ENCODE measurements around the gene CAMK1G.

CAMK1G gene

GRCh38 chr1:209583408-209583807 lies at the start of gene CAMK1G:
TSS of gene CAMK1G (plus strand) at chr1:209583714. CDS start at chr1:209594984, 11,270 bp downstream.
- DNase-seq, result no peak

DNA sequence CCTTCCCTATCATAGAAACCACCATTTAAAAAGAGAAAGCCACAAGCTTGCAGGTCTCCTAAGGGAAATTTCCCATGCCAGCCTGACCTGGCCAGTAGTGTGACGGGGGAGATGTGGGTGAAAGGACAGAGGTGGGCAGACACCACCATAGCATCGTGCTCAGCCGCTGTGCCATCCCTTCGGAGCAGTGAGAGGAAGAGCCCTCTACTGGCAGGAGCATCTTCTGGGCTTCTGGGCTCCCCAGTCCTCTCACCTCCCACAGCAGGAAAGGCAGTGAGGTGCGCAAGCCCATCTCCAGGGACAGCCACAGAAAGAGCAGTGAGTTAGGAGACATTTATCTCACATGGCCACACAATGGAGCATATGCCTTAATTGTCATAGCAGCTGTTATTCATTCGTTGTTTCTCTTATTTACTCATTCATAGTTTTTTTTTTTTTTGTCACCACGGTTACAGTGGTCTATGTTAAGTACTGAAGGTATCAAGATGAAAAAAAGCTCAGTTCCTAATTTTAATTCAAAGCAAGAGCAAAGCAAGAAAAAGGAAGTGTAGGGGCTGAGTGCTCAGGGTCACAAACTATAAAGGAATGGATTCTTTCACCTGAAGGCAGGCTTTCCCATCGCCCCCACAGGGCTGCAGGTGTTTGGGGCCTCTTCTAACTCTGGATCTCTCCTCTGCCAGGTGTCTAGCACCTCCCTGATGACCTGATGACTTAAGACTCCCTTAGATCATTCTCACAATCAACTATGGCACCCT lies 48.8 kb upstream of the CAMK1G start:
- DNase-seq, result no peak

GRCh38 chr1:209536843-209537242 lies 46.7 kb upstream of the CAMK1G start:
- DNase-seq, result no peak

DNA sequence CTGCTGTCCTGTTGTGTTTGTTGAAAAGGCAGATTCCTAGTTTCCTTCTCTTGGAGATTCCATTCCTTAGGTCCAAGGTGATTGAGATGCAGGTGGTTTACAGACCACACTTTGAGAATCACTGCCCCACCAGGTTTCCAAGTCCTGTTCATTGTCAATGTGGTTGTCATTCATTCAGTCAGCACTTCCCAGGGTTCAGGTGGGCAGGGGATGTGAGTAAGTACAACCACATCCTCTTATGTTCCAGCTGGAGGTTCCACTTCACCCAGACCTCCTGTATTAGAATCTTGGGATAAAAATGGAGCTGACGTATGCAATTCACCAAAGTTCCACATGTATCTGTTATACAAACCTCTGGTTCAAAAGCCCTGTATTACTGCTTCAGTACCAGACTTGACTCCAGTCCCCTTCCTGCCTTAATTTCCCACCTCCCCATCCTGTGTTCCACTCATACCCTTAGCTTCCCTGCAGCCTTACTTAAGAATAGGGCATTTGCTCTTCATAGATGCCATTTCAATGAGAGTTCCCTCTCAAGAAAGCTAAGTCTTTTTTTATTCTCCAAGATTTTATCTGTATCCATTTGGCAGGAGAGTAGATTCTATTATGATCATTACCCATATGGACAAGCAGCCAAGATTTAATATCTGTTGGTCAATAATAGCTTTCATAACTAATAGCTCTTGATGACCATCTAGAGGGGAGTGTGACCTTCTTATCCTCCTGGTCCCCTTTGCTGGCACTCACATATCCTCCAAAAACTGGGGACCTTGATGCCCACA lies 46.0 kb upstream of the CAMK1G start:
- DNase-seq, result no peak

DNA sequence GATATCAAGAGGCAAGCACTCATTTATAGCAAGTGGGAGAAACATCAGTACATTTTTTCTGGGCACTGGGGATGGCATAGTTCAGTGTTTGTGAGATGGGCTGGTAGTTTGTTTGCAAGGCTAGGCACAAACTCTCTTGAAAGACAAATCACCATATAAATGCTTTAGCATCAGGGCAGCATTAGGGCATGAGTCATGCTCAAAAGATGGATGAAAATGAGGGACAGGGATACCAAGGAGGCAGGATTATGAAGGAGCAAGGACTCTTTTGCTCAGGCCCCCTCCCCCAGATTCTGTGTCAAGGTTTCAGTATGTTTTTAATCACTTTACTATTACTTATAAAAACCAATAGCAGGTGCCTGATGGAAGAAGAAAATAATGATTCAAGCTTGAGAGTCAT lies 43.9 kb upstream of the CAMK1G start:
- DNase-seq, result no peak

DNA sequence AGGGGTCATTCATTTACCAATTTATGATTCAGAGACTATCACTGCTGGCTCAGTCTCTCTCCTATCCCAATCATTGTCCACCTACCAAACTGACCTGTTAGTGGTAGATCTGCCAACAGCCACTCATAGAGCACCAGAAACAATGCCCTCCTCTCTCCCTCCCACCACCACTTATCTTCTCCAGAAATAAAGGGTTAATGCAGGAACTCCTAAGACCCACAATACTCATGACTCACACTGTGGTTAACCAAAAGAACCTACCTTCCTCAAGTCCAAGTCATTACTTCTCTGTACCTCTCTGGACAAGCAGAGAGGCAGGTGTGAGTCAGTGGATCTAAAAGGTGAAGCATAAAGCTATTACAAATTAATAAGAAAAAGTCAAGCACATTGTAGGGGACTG lies 40.9 kb upstream of the CAMK1G start:
- no peak for DNase-seq

- no peak for DNase-seq
Observed at GRCh38 chr1:209544098-209544497, 39.4 kb upstream of the CAMK1G start.

- no peak for DNase-seq
Observed at GRCh38 chr1:209545423-209545822, 38.1 kb upstream of the CAMK1G start.

- DNase-seq, result no peak
Observed at GRCh38 chr1:209546390-209547085, 37.0 kb upstream of the CAMK1G start.

- DNase-seq, result no peak
Observed at GRCh38 chr1:209547626-209548025, 35.9 kb upstream of the CAMK1G start.

DNA sequence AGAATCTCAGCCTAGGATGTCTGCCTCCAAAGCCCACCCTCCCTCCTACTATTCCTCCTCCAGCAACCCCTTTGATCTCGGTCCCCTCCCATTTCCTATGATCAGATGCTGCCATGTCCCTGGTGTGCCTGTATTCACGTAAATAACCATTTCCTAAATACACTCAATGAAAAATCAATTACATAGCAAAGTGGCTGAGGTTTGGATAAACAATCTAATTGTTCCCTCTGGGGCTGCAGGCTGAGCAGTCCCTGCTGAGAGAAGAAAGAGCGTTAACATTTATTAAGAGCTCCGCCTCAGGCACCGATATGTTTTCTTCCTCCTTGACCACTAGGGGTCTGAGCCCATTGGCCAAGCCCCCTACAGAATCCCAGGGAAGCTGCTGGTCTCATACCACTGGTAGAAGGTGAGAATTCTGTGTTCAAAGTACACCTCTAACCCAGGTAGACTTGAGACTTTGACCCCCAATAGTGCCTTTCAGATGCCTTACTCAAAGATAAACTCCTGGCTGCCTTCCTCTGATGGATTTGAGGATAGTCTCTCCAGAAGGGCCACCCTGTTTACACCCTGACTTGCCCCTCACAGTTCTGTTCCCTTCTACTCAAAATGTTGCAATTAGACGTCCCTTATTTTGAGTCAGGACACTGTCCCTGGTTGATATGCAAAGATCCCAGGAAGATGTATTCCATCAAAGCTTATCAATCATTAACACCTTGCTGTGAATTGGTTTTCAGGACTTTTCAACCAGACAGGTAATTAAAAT lies 33.9 kb upstream of the CAMK1G start:
- DNase-seq, result no peak

GRCh38 chr1:209550519-209550918 lies 33.0 kb upstream of the CAMK1G start:
- DNase-seq, result no peak

GRCh38 chr1:209552406-209553264 lies 30.9 kb upstream of the CAMK1G start:
- DNase-seq, result no peak

DNA sequence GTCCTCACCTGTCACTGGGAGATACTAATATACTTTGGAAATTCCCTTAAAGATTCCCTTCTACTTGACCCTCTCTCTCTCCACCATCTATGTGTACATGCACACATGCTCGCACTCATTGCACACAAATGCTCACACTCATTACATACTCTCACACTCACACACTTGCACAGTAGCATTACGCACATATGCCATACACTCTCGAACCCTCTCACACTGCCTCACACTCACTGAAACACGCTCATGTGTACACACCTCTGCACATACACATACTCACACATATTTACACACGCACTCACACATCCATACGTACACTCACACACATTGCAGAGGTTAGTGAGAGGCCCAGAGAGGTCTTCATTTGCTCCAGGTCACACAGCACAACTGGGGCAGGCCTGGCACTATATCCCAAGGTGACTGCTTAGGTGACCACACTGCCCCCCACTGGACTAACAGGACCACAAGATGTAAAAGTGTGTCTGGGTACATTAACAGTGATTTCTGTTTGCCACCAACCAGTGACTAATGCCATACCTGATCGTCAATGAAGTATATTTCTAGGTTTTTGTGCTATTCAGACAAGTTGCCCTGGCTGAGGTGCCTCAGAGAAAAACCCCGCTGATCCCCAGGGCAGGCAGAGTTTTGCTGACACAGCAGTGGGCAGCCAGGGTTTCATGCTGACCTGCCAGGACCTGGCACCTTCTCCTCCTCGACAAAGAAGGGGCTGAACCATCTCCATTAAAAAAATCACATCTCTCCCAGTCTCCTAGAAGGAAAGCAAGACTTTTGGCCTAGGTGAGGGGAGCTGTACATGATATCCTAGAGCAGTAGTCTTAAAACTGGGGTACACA lies 28.5 kb upstream of the CAMK1G start:
- DNase-seq, result no peak

GRCh38 chr1:209556162-209556690 lies 27.3 kb upstream of the CAMK1G start:
- no peak for DNase-seq

- DNase-seq, result no peak
Observed at GRCh38 chr1:209557221-209557620, 26.3 kb upstream of the CAMK1G start.

DNA sequence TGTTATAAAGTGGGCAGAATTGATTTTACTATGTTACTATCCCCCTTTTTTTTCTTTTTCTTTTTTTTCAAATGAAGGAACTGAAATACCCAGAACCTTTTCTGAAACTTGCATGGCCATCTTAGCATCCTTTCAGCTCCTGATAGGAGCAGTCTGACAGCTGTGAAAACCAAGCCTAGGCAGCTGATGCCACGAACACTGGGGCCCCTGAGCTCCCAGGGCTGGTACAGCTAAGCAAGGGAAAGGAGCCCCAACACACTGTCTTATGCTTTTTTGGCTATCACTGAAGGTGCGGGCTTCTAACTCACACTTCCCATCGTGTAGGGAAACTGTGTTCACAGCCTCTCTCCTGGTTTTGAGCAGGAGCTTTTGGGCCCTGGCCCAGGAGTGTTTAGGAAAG lies 23.0 kb upstream of the CAMK1G start:
- DNase-seq, result no peak

GRCh38 chr1:209560952-209561351 lies 22.6 kb upstream of the CAMK1G start:
- DNase-seq, result no peak

GRCh38 chr1:209561532-209561931 lies 22.0 kb upstream of the CAMK1G start:
- no peak for DNase-seq

DNA sequence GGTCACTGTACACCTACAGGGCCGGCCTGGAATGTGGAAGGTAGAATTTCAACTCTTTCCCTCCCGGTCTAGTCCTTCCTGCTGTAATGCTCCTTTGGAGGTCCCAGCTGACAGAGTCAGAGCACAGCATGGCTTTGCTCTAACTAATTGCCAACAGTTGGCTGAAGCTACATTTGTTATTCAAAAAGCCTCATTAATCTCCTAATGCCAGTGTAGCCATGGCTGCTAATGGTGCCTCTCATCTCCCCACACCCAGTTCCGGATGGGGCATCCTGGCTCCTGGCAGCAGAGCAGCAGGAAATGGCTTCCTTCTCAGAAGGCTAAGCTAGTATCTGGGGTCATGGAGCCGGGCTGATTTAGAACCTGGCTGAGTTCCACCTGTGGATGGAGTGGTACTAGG lies 18.7 kb upstream of the CAMK1G start:
- no peak for DNase-seq

All from CD4-positive, alpha-beta T cell treated with Interleukin-12 subunit alpha and Interleukin-12 subunit beta, for 1 hour (primary cell).